Muscle of leg (tissue), 11 donors: ENCODE results near the gene PML. TPM values are rescaled to one million over a fixed set of nuclear protein-coding genes. Genes with fewer than 3 reads are reported as not detected.

Experiments
- DNase-seq: peaks from one replicate; pipeline ENCODE4 v3.0.0; 2013
- H3K27ac ChIP-seq: one replicate; pipeline ENCODE4 v1.5.1; 2013; ENCODE audit warnings: mild to moderate bottlenecking, low read length, control low read depth
- H3K27me3 ChIP-seq: one replicate; pipeline ENCODE4 v1.6.1; 2013; ENCODE audit warnings: low read length; ENCODE audit not compliant: control insufficient read depth, insufficient read depth
- H3K36me3 ChIP-seq: one replicate; pipeline ENCODE4 v1.6.1; 2013; ENCODE audit warnings: low read length; ENCODE audit not compliant: control insufficient read depth, insufficient read depth
- H3K4me1 ChIP-seq: one replicate; pipeline ENCODE4 v1.6.1; 2013; ENCODE audit warnings: low read length; ENCODE audit not compliant: control insufficient read depth, insufficient read depth
- H3K4me3 ChIP-seq: one replicate; pipeline ENCODE4 v1.5.1; 2013; ENCODE audit warnings: low read length, control low read depth
- H3K9me3 ChIP-seq: replicated peaks from 2 replicates; pipeline ENCODE4 v1.6.1; 2013; ENCODE audit warnings: low read depth, low read length; ENCODE audit not compliant: control insufficient read depth
- WGBS: methylation state at CpG from one replicate; pipeline ENCODE4 v1.1.5; 2013; ENCODE audit warnings: missing lambda C conversion rate; ENCODE audit not compliant: insufficient coverage; 5-methylcytosine and 5-hydroxymethylcytosine counted together
- polyA plus RNA-seq, 8 donors: library from polyadenylated mRNA; unstranded; fragments of 120-200 nt; gene quantifications; one replicate each; pipeline versions ENCODE4 v1.2.1 to v1.2.3, GENCODE V29; 2013; ENCODE audit warnings: inconsistent platforms in 1 of 8, low replicate concordance in 1 of 8; ENCODE audit not compliant: insufficient read length in 8 of 8, insufficient read depth in 1 of 8
- total RNA-seq: library from RNA; stranded (reverse); fragments of 120-200 nt; gene quantifications from one replicate; pipeline ENCODE4 v1.2.4, GENCODE V29; 2013

Gene PML
- total and polyA plus RNA-seq, 9 donors, result 15.2 to 47.2 (median 32.0) TPM

DNA sequence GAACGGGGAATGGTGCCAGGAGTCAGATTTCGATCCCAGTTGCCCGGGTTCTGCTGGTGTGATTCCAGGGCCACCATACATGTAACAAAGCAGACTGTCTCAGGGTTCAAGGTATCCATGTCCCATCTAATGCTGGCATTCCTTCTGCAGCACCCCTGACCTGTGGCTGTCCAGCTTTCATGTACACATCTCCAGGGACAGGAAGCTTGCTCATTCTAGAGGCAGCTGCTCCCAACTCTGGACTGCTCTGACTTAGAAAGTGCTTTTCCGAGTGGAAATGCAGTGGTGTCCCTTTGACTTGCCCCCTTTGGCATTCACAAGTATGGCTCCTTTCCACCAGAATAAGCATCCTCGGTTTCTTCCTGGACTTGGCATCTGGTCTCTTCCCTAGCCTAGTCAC lies 30.9 kb downstream of the PML start:
- WGBS, result 27% methylated on average over 4 of the region's 5 CpGs
- Histone ChIP-seq H3K36me3 (peaks cover 59% of the 10 kb centered on the region), H3K9me3 (no peaks in the 10 kb centered on the region), H3K4me3 (no peak overlapping the region), H3K4me1 (peaks cover 13% of the 10 kb centered on the region), H3K27ac (no peak overlapping the region), H3K27me3 (no peaks in the 10 kb centered on the region)
- DNase-seq, result peak; percentile 17

DNA sequence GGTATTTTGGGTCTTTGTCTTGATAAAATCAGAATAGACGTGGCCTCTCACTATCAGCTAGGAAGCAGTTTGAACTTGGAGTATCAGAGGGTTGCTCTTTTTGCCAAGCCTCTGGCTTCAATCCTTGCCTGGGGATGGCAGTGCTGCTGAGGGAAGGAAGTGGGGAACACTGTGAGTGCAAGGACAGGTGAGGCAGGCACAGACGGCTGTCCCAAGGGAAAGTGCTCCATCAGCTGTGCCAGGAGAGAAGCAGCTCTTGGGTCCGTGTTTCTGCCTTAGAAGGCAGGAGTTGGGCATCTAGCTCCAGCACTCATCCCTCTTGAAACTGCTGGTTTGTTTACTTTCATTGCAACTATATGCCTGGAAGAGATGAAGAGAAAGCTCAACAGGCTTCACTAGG lies 33.2 kb downstream of the PML start:
- Histone ChIP-seq H3K4me1 (peaks cover 13% of the 10 kb centered on the region), H3K36me3 (peaks cover 60% of the 10 kb centered on the region), H3K9me3 (no peaks in the 10 kb centered on the region), H3K27ac (no peak overlapping the region), H3K4me3 (no peak overlapping the region), H3K27me3 (no peaks in the 10 kb centered on the region)
- no peak for DNase-seq
- WGBS, result 50% methylated on average over 2 of the region's 3 CpGs

- Histone ChIP-seq H3K36me3 (peaks cover 61% of the 10 kb centered on the region), H3K9me3 (no peaks in the 10 kb centered on the region), H3K27ac (no peak overlapping the region), H3K4me3 (no peak overlapping the region), H3K27me3 (no peaks in the 10 kb centered on the region), H3K4me1 (peaks cover 13% of the 10 kb centered on the region)
- DNase-seq, result no peak
- no CpG with 5 or more reads among the region's 3 CpGs for WGBS
Observed at GRCh38 chr15:74028646-74029045, 34.1 kb downstream of the PML start.

DNA sequence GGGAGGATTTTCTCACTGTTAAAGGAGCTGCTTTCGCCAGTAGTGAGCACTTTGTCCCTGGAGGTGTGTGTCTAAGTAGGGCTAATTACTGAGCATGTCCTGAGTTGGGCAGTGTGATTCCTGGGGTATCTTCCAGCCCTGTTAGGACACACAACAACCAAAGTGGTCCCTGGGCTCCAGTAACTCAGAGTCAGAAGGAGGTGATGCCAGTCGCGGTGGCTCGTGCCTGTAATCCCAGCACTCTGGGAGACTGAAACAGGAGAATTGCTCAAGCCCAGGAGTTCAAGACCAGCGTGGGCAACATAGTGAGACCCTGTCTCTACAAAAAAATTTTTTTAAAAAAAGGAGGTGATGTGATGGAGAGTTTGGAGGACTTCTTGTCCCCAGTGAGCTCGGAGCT lies 37.5 kb downstream of the PML start:
- Histone ChIP-seq H3K4me1 (peaks cover 22% of the 10 kb centered on the region), H3K36me3 (peaks cover 64% of the 10 kb centered on the region), H3K9me3 (no peaks in the 10 kb centered on the region), H3K27me3 (no peaks in the 10 kb centered on the region), H3K27ac (no peak overlapping the region), H3K4me3 (no peak overlapping the region)
- 87% methylated on average over 6 of the region's 6 CpGs for WGBS
- DNase-seq, result no peak

DNA sequence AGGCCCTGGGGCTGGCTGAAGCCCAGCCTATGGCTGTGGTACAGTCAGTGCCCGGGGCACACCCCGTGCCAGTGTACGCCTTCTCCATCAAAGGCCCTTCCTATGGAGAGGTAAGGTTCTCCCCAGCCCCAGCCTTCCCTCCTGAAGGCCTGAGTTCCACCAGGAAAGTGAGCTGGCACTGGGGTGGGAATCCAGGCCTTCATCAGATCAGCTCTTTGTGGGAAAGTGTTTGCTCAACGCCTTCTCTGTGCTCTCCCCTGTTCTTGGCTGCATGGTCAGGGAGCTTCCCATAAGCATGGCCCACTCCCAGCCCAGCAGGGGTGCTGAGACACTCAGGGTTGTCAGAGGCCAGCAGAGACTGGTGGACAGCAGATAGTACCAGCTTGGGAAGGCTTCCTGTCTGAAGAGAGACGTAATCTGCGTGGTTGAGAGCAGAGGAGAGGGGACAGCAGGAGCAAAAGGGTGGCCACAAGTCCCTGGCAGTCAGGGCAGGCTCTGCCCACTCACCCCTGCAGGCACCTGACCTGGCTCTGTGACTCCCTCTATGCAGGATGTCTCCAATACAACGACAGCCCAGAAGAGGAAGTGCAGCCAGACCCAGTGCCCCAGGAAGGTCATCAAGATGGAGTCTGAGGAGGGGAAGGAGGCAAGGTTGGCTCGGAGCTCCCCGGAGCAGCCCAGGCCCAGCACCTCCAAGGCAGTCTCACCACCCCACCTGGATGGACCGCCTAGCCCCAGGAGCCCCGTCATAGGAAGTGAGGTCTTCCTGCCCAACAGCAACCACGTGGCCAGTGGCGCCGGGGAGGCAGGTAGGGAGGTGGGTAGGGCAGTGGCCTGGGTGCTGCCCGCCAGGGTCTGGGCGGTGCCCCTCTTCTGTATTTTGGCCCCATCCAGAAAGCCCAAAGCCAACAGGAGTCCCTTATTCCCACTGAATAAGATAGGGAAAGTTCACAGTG lies 38.4 kb downstream of the PML start:
- 93% methylated on average over 3 of the region's 16 CpGs for WGBS
- Histone ChIP-seq H3K36me3 (peaks cover 65% of the 10 kb centered on the region), H3K4me3 (no peak overlapping the region), H3K27me3 (no peaks in the 10 kb centered on the region), H3K4me1 (peaks cover 22% of the 10 kb centered on the region), H3K9me3 (no peaks in the 10 kb centered on the region), H3K27ac (no peak overlapping the region)
- DNase-seq, result no peak

DNA sequence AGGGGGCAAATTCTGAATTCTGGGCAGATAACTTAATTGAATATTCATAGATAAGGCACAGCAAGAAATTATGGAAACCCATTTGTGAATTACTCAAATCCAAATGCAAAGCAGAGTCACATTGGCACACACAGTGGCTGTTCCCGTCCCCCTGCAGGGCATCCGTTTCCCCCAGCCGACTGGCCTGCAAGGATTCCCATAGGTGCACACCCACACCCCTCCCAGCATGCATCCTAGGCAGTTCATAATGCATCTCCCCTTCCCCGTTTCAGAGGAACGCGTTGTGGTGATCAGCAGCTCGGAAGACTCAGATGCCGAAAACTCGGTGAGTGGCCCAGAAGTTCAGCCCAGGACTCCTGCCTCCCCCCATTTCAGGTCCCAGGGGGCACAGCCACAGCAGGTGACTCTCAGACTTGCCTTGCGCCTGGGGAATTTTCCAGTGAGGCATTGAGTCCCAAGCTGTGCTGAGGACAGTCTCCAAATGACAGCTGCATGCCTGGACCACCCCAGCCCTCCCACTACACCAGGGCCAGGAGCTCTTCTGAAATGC lies 39.8 kb downstream of the PML start:
- Histone ChIP-seq H3K9me3 (no peaks in the 10 kb centered on the region), H3K4me3 (no peak overlapping the region), H3K27ac (no peak overlapping the region), H3K36me3 (peaks cover 68% of the 10 kb centered on the region), H3K4me1 (peaks cover 31% of the 10 kb centered on the region), H3K27me3 (no peaks in the 10 kb centered on the region)
- DNase-seq, result no peak
- 86% methylated on average over 10 of the region's 10 CpGs for WGBS

- Histone ChIP-seq H3K27me3 (no peaks in the 10 kb centered on the region), H3K4me3 (no peak overlapping the region), H3K4me1 (peaks cover 42% of the 10 kb centered on the region), H3K27ac (peak overlapping the region; percentile 20), H3K9me3 (no peaks in the 10 kb centered on the region), H3K36me3 (peaks cover 61% of the 10 kb centered on the region)
- peak; percentile 61 for DNase-seq
- WGBS, result 83% methylated on average over 26 of the region's 28 CpGs
Observed at GRCh38 chr15:74035121-74036017, 40.9 kb downstream of the PML start.

DNA sequence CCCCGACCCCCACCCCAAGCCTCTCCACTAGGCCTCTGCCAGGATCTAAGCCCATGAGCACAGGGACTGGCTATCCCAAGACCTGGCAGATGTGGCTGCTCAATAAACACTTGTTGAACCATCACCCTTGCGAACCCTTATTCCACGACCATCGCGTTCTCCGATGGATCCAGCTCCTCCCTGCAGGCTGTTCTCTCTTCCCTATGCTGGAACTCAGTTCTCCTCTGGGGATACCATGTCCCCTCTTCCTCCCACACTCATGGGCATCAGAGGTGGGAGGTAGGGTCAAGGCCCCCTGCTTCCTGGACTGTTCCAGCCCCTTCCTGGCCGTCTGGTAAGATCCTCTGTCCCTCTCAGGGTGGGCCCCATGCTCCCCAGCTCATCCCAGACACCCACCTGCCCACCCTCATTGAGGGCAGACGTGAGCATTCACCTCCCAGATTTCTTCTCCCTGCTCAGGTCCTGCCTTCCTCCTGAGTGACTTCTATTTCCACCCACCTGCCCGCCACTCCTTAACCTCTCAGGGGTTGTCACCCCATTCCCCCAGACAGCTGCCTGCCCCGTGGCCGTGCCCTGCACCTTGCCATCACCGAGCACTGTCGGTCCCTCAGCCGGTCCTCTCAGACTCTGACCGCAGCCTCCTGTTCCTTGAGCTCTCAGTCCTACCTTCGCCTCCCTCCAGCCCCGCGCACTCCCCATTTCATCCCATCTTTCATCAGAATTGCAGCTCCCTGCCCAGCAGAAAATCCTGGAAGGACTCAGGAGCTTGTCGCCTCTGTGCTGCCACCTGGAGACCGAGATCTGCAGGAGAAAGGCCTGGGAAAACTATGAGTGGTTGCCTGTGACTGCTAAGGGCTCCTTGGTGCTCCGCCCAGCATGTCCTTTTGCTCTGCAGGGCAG lies 42.0 kb downstream of the PML start:
- Histone ChIP-seq H3K4me3 (no peak overlapping the region), H3K27ac (peak overlapping the region; percentile 10), H3K36me3 (peaks cover 61% of the 10 kb centered on the region), H3K4me1 (peaks cover 52% of the 10 kb centered on the region), H3K27me3 (no peaks in the 10 kb centered on the region), H3K9me3 (no peaks in the 10 kb centered on the region)
- peak; percentile 77 for DNase-seq
- 60% methylated on average over 19 of the region's 21 CpGs for WGBS
